ENCODE data around the gene SLC2A1. TPM values are rescaled to one million over a fixed set of nuclear protein-coding genes. Genes with fewer than 3 reads are reported as not detected.

Gene SLC2A1
- total and polyA plus RNA-seq, 9 of the 15 experiments (the other 6 are each of a cell fraction or from before 2014, with no cell fraction given): 12.6 to 153 (median 48.0) TPM

- Histone ChIP-seq H4K20me1 (replicated peaks; ENCODE audit: control insufficient read depth, insufficient read depth, low read length) (no peaks in the 10 kb centered on the region), H3K4me1 (replicated peaks in 1 of 2; ENCODE audit: control insufficient read depth in 2 of 2, insufficient read depth in 2 of 2, low read length in 2 of 2) (no peaks in the 10 kb centered on the region), H3K36me3 (ENCODE audit: control insufficient read depth, insufficient read depth, low read length) (no peaks in the 10 kb centered on the region), H3K9me3 (replicated peaks; ENCODE audit: control insufficient read depth, insufficient read depth, low read depth, low read length) (no peaks in the 10 kb centered on the region), H3K27ac (ENCODE audit: extremely low read depth, low read depth, low read length) (no peak overlapping the region), H3K9me1 (ENCODE audit: control insufficient read depth, insufficient read depth, low read length) (no peaks in the 10 kb centered on the region), H3K9ac (ENCODE audit: insufficient read depth in 1 of 2, low read depth in 2 of 2, low read length in 2 of 2) (no peak overlapping the region), H3K4me3 (no peak overlapping the region), H3K79me2 (ENCODE audit: control insufficient read depth, insufficient read depth, low read length) (no peaks in the 10 kb centered on the region), H2AFZ (ENCODE audit: low read depth, low read length) (0 out of 2 replicates have a peak overlapping the region, but pooled peaks have one; percentile 5), H3K4me2 (ENCODE audit: insufficient read depth, low read length) (no peak overlapping the region), H3K27me3 (ENCODE audit: control insufficient read depth in 2 of 2, insufficient read depth in 2 of 2, low read length in 2 of 2) (peaks cover 0 to 9% of the 10 kb centered on the region in 2 experiments; a peak in 2 of 5 replicates)
- FAIRE-seq (no peak), ATAC-seq (peak; percentile 88), DNase-seq (ENCODE audit: extremely low read depth in 1 of 4, low spot score in 3 of 4) (peak in 2 of 4 experiments; percentile 25 to 44)
- WGBS (ENCODE audit: insufficient coverage, low coverage, missing lambda C conversion rate): 0% methylated on average over 1 of the region's 1 CpG
- intact Hi-C loops (cut with micrococcal nuclease) (loop anchor here (10.0 kb wide), 1 partner anchor 330 kb away; no protein-coding TSS in a partner anchor), in situ Hi-C loops (cut with MboI) (loop anchor here (10.0 kb wide), 1 partner anchor 510 kb away; no protein-coding TSS in a partner anchor)
- no peak for TF ChIP-seq SMAD4 (CRISPR knock-in tag; conservative IDR thresholded peaks at IDR 0.05)
- peak in 1 of 2 experiments; percentile 79; a peak in 1 of 4 replicates for TF ChIP-seq SRF (CRISPR knock-in tag; IDR thresholded peaks at IDR 0.05)
- TF ChIP-seq ZNF696 (CRISPR knock-in tag; conservative IDR thresholded peaks at IDR 0.05): no peak
- no peak for TF ChIP-seq PURB (CRISPR knock-in tag; IDR thresholded peaks at IDR 0.05; ENCODE audit: low read depth)
- TF ChIP-seq MTA2 (IDR thresholded peaks at IDR 0.05; ENCODE audit: low read depth): no peak
- no peak for TF ChIP-seq SRSF3 (IDR thresholded peaks at IDR 0.05; ENCODE audit: insufficient read depth, low read length)
- TF ChIP-seq CUX1 (CRISPR knock-in tag; IDR thresholded peaks at IDR 0.05): no peak
- no peak for TF ChIP-seq UBTF (IDR thresholded peaks at IDR 0.05; ENCODE audit: borderline replicate concordance in 1 of 2, low read depth in 2 of 2, low read length in 2 of 2)
- ChIA-PET POLR2A (interaction anchor here (0.7 to 2.0 kb wide), 5 partner anchors 9 to 165 kb away, joined by 3 to 6 read pairs (median 3); partner anchors contain the start of gene ZNF691), CTCF (ENCODE audit: low intra/inter-chr PET ratio) (no interaction called here)
- BruUV-seq (replicated peaks): no TSS peak
These were observed 54.2 kb downstream of the SLC2A1 start for GRCh38 chr1:42904434-42904833.
